CD14-positive monocyte (primary cell): ENCODE results near the gene FLT1. TPM values are rescaled to one million over a fixed set of nuclear protein-coding genes. Genes with fewer than 3 reads are reported as not detected.
A peak's percentile ranks its signal among the peaks of the same experiment; 100 is the strongest.

ENCODE experiments used
- DNase-seq, 3 donors: peaks; one replicate each; pipeline ENCODE4 v3.0.0-alpha.2; 2011 to 2022
- H2AFZ ChIP-seq: 2 replicates; pipeline ENCODE4 v1.6.0; 2012; ENCODE audit warnings: mild to moderate bottlenecking, low read depth, low read length, inconsistent platforms; ENCODE audit not compliant: insufficient read depth, poor library complexity, severe bottlenecking
- H3K27ac ChIP-seq, 2 donors: 1 replicate in 1 of 2; 2 replicates in 1 of 2; pipeline ENCODE4 v1.5.1; 2012 to 2013; ENCODE audit warnings: low read length in 2 of 2, control low read depth in 1 of 2, inconsistent platforms in 1 of 2, low read depth in 1 of 2, mild to moderate bottlenecking in 1 of 2
- H3K27me3 ChIP-seq, 2 donors: one replicate each; pipeline versions ENCODE4 v1.6.0 to v1.6.1; 2011 to 2013; ENCODE audit warnings: low read length in 2 of 2; ENCODE audit not compliant: control insufficient read depth in 2 of 2, insufficient read depth in 2 of 2
- H3K36me3 ChIP-seq, 2 donors: replicated peaks in 1 of 2; 1 replicate in 1 of 2; 2 replicates in 1 of 2; pipeline versions ENCODE4 v1.5.1 to v1.6.1; 2012 to 2013; ENCODE audit warnings: low read length in 2 of 2, control low read depth in 1 of 2, inconsistent platforms in 1 of 2, mild to moderate bottlenecking in 1 of 2; ENCODE audit not compliant: insufficient read depth in 2 of 2, control insufficient read depth in 1 of 2
- H3K4me1 ChIP-seq, 2 donors: 1 replicate in 1 of 2; 2 replicates in 1 of 2; pipeline versions ENCODE4 v1.5.1 to v1.6.1; 2012 to 2013; ENCODE audit warnings: low read length in 2 of 2, control low read depth in 1 of 2, inconsistent platforms in 1 of 2, mild to moderate bottlenecking in 1 of 2, moderate library complexity in 1 of 2; ENCODE audit not compliant: insufficient read depth in 2 of 2, control insufficient read depth in 1 of 2
- H3K4me2 ChIP-seq: replicated peaks from 2 replicates; pipeline ENCODE3; 2012; ENCODE audit warnings: low read length, moderate library complexity, mild to moderate bottlenecking; ENCODE audit not compliant: poor library complexity, severe bottlenecking; ENCODE audit errors: extremely low read depth
- H3K4me3 ChIP-seq, 3 experiments: fragments of 200-600 bp in 1 of 3; sonication (generic) in 1 of 3; replicated peaks in 1 of 3; 1 replicate in 2 of 3; 2 replicates in 1 of 3; pipeline ENCODE4 v1.5.1; 2011 to 2013; ENCODE audit warnings: low read length in 3 of 3, mild to moderate bottlenecking in 3 of 3, control low read depth in 2 of 3, low read depth in 2 of 3, inconsistent platforms in 1 of 3, moderate library complexity in 1 of 3
- H3K79me2 ChIP-seq: 2 replicates; pipeline ENCODE4 v1.6.0; 2012; ENCODE audit warnings: mild to moderate bottlenecking, control low read depth, inconsistent platforms, low read length, moderate library complexity; ENCODE audit not compliant: insufficient read depth
- H3K9ac ChIP-seq: 2 replicates; pipeline ENCODE4 v1.6.0; 2017; ENCODE audit warnings: low read length, mild to moderate bottlenecking; ENCODE audit not compliant: insufficient read depth, poor library complexity, severe bottlenecking
- H3K9me3 ChIP-seq, 2 donors: replicated peaks in 1 of 2; 1 replicate in 1 of 2; 2 replicates in 1 of 2; pipeline versions ENCODE4 v1.5.1 to v1.6.1; 2012 to 2013; ENCODE audit warnings: low read length in 2 of 2, control low read depth in 1 of 2; ENCODE audit not compliant: control insufficient read depth in 1 of 2, insufficient read depth in 1 of 2
- H4K20me1 ChIP-seq: 2 replicates; pipeline ENCODE4 v1.6.0; 2012; ENCODE audit warnings: mild to moderate bottlenecking, low read length, control low read depth, moderate library complexity; ENCODE audit not compliant: insufficient read depth
- H3K27ac Mint-ChIP-seq, 7 donors: one replicate each; pipeline ENCODE4 v1.8.0; 2020; ENCODE audit warnings: mild to moderate bottlenecking in 7 of 7, mixed read lengths in 7 of 7, moderate library complexity in 6 of 7, inconsistent platforms in 2 of 7
- H3K27me3 Mint-ChIP-seq, 3 donors: one replicate each; pipeline ENCODE4 v1.8.0; 2021 to 2022; ENCODE audit warnings: low read depth in 3 of 3, mild to moderate bottlenecking in 3 of 3, mixed read lengths in 3 of 3, moderate library complexity in 3 of 3, inconsistent platforms in 1 of 3
- H3K36me3 Mint-ChIP-seq, 2 donors: one replicate each; pipeline ENCODE4 v1.8.0; 2020; ENCODE audit warnings: mixed read lengths in 2 of 2, inconsistent platforms in 1 of 2, mild to moderate bottlenecking in 1 of 2
- H3K4me1 Mint-ChIP-seq: one replicate; pipeline ENCODE4 v1.8.0; 2020; ENCODE audit warnings: mild to moderate bottlenecking, mixed read lengths
- H3K4me3 Mint-ChIP-seq, 2 donors: one replicate each; pipeline ENCODE4 v1.8.0; 2020; ENCODE audit warnings: mild to moderate bottlenecking in 2 of 2, mixed read lengths in 2 of 2, moderate library complexity in 1 of 2
- H3K9me3 Mint-ChIP-seq, 7 donors: one replicate each; pipeline ENCODE4 v1.8.0; 2020 to 2022; ENCODE audit warnings: mixed read lengths in 7 of 7, mild to moderate bottlenecking in 6 of 7, moderate library complexity in 6 of 7, inconsistent platforms in 2 of 7
- WGBS: methylation state at CpG from one replicate; pipeline ENCODE4 v1.1.5; 2013; ENCODE audit warnings: missing lambda C conversion rate; ENCODE audit not compliant: insufficient coverage; 5-methylcytosine and 5-hydroxymethylcytosine counted together
- intact Hi-C, 2 donors: fragments of 100-400 bp; cut with micrococcal nuclease; formaldehyde crosslinking; loops; one replicate each; pipeline versions ENCODE4 v1.15.0 to v1.15.1; 2023
- polyA plus RNA-seq, 3 donors: library from polyadenylated mRNA; depleted of rRNA in 1 of 3; unstranded in 2 of 3; stranded (reverse) in 1 of 3; fragments of 300-500 nt in 2 of 3; fragments of >200 nt in 1 of 3; fragmentation: Illumina TruSeq in 2 of 3; gene quantifications; 1 replicate in 2 of 3; 2 replicates in 1 of 3; pipeline ENCODE4 v1.2.3, GENCODE V29; 2012 to 2021
- TF ChIP-seq, protein P1 (sequence below): fragments of 200-600 bp; IDR thresholded peaks from one replicate; pipeline ENCODE4 v1.8.0; 2022; ENCODE audit warnings: antibody characterized with exemption, mild to moderate bottlenecking

FLT1 gene
- polyA plus RNA-seq, 3 donors: 0.28 TPM; not detected in 2

- peaks cover 0 to 5% of the 10 kb centered on the region in 2 donors for H3K36me3 Mint-ChIP-seq
- Histone ChIP-seq H3K27me3 (peaks cover 22 to 32% of the 10 kb centered on the region in 2 donors), H2AFZ (no peak overlapping the region), H3K27ac (no peak overlapping the region), H4K20me1 (no peaks in the 10 kb centered on the region), H3K79me2 (no peaks in the 10 kb centered on the region), H3K4me3 (no peak overlapping the region), H3K36me3 (no peaks in the 10 kb centered on the region), H3K4me2 (no peak overlapping the region), H3K4me1 (peaks cover 18 to 30% of the 10 kb centered on the region in 2 donors), H3K9me3 (peaks cover 8 to 14% of the 10 kb centered on the region in 2 donors), H3K9ac (no peak overlapping the region)
- DNase-seq: no peak
- TF ChIP-seq, protein P1, sequence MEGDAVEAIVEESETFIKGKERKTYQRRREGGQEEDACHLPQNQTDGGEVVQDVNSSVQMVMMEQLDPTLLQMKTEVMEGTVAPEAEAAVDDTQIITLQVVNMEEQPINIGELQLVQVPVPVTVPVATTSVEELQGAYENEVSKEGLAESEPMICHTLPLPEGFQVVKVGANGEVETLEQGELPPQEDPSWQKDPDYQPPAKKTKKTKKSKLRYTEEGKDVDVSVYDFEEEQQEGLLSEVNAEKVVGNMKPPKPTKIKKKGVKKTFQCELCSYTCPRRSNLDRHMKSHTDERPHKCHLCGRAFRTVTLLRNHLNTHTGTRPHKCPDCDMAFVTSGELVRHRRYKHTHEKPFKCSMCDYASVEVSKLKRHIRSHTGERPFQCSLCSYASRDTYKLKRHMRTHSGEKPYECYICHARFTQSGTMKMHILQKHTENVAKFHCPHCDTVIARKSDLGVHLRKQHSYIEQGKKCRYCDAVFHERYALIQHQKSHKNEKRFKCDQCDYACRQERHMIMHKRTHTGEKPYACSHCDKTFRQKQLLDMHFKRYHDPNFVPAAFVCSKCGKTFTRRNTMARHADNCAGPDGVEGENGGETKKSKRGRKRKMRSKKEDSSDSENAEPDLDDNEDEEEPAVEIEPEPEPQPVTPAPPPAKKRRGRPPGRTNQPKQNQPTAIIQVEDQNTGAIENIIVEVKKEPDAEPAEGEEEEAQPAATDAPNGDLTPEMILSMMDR: no peak
- peak overlapping the region in 1 of 7 donors; percentile 13 for H3K27ac Mint-ChIP-seq
- H3K9me3 Mint-ChIP-seq: peaks cover 0 to 23% (median 8%) of the 10 kb centered on the region in 7 donors
- H3K4me1 Mint-ChIP-seq: peaks cover 17% of the 10 kb centered on the region
- no peak overlapping the region for H3K4me3 Mint-ChIP-seq
- WGBS: 88% methylated on average over 1 of the region's 3 CpGs
- H3K27me3 Mint-ChIP-seq: peaks cover 23 to 33% (median 26%) of the 10 kb centered on the region in 3 donors
- intact Hi-C loops: no loop called here
These were observed 41.4 kb upstream of the FLT1 start for GRCh38 chr13:28536371-28536770.

GRCh38 chr13:28535734-28536133 is 40.8 kb upstream of the FLT1 start:
- TF ChIP-seq, protein P1: no peak
- H3K27me3 ChIP-seq: peaks cover 26 to 39% of the 10 kb centered on the region in 2 donors

More at GRCh38 chr13:28535734-28536133, 40.8 kb upstream of the FLT1 start:
- no peak overlapping the region for H3K27ac Mint-ChIP-seq
- H3K9me3 Mint-ChIP-seq: peaks cover 0 to 23% (median 8%) of the 10 kb centered on the region in 7 donors
- H3K4me3 ChIP-seq: no peak overlapping the region
- H3K4me3 Mint-ChIP-seq: no peak overlapping the region
- H3K4me1 Mint-ChIP-seq: peaks cover 17% of the 10 kb centered on the region
- H3K4me2 ChIP-seq: no peak overlapping the region
- no CpG with 5 or more reads among the region's 2 CpGs for WGBS
- no peaks in the 10 kb centered on the region for H3K79me2 ChIP-seq
- peaks cover 8 to 14% of the 10 kb centered on the region in 2 donors for H3K9me3 ChIP-seq
- no peaks in the 10 kb centered on the region for H3K36me3 ChIP-seq
- intact Hi-C loops: no loop called here
- no peak overlapping the region for H3K27ac ChIP-seq
- H3K9ac ChIP-seq: no peak overlapping the region
- peaks cover 23 to 33% (median 26%) of the 10 kb centered on the region in 3 donors for H3K27me3 Mint-ChIP-seq
- no peak overlapping the region for H2AFZ ChIP-seq
- no peaks in the 10 kb centered on the region for H4K20me1 ChIP-seq
- H3K4me1 ChIP-seq: peaks cover 24 to 36% of the 10 kb centered on the region in 2 donors
- H3K36me3 Mint-ChIP-seq: peaks cover 0 to 5% of the 10 kb centered on the region in 2 donors
- DNase-seq: no peak
